SK-N-MC (cell line): ENCODE data around the gene PTPRN2.
"Not testable (repeated sequence)": the region's sequence is repeated elsewhere in the genome, so short reads cannot be mapped to it uniquely, and the experiment has no call there.

Experiments
- DNase-seq: peaks from one replicate; pipeline ENCODE4 v3.0.0-alpha.2; 2011; ENCODE audit warnings: low read depth, low spot score
- H3K27ac ChIP-seq: fragments of 200-600 bp; sonication (generic); 2 replicates; pipeline ENCODE4 v1.5.1; 2016; ENCODE audit warnings: mixed run types
- H3K36me3 ChIP-seq: fragments of 200-600 bp; sonication (generic); 2 replicates; pipeline ENCODE4 v1.6.1; 2017; ENCODE audit warnings: antibody characterized with exemption, low read length, mixed read lengths; ENCODE audit not compliant: insufficient read depth
- H3K4me3 ChIP-seq: fragments of 200-600 bp; sonication (generic); 2 replicates; pipeline ENCODE4 v1.5.1; 2016
- H3K9ac ChIP-seq: fragments of 200-600 bp; sonication (generic); 2 replicates; pipeline ENCODE4 v1.8.0; 2017; ENCODE audit warnings: mixed run types, mixed read lengths; ENCODE audit not compliant: insufficient read length
- H3K9me3 ChIP-seq: fragments of 200-600 bp; sonication (generic); 2 replicates; pipeline ENCODE4 v1.6.1; 2017; ENCODE audit warnings: low read depth, mild to moderate bottlenecking, antibody characterized with exemption, low read length, moderate library complexity, mixed read lengths
- EZH2 ChIP-seq: fragments of 200-600 bp; sonication (generic); IDR thresholded peaks from one replicate; pipeline ENCODE4 v1.6.1; 2017; ENCODE audit warnings: antibody characterized with exemption
- FOXP2 ChIP-seq: optimal IDR thresholded peaks from 2 replicates; pipeline ENCODE3; 2011; ENCODE audit warnings: mild to moderate bottlenecking, moderate library complexity; ENCODE audit not compliant: insufficient read depth; ENCODE audit errors: extremely low read length, control extremely low read depth
- POLR2AphosphoS5 ChIP-seq: IDR thresholded peaks from 2 replicates; pipeline ENCODE4 v1.6.1; 2012; ENCODE audit warnings: mild to moderate bottlenecking, low read depth, low read length, borderline replicate concordance

PTPRN2 gene

GRCh38 chr7:157905651-157906461 is 681.8 kb downstream of the PTPRN2 start:
- Histone ChIP-seq H3K27ac (no peak overlapping the region), H3K9ac (no peak overlapping the region), H3K36me3 (no peaks in the 10 kb centered on the region), H3K4me3 (no peak overlapping the region), H3K9me3 (no peaks in the 10 kb centered on the region)
- TF ChIP-seq EZH2: no peak
- TF ChIP-seq POLR2AphosphoS5: no peak
- TF ChIP-seq FOXP2: no peak
- DNase-seq: no peak

GRCh38 chr7:157904866-157905570 is 682.6 kb downstream of the PTPRN2 start:
- Histone ChIP-seq H3K27ac (no peak overlapping the region), H3K4me3 (no peak overlapping the region), H3K9ac (no peak overlapping the region), H3K9me3 (no peaks in the 10 kb centered on the region), H3K36me3 (no peaks in the 10 kb centered on the region)
- TF ChIP-seq EZH2 (no peak), FOXP2 (no peak)
- no peak for DNase-seq

DNA sequence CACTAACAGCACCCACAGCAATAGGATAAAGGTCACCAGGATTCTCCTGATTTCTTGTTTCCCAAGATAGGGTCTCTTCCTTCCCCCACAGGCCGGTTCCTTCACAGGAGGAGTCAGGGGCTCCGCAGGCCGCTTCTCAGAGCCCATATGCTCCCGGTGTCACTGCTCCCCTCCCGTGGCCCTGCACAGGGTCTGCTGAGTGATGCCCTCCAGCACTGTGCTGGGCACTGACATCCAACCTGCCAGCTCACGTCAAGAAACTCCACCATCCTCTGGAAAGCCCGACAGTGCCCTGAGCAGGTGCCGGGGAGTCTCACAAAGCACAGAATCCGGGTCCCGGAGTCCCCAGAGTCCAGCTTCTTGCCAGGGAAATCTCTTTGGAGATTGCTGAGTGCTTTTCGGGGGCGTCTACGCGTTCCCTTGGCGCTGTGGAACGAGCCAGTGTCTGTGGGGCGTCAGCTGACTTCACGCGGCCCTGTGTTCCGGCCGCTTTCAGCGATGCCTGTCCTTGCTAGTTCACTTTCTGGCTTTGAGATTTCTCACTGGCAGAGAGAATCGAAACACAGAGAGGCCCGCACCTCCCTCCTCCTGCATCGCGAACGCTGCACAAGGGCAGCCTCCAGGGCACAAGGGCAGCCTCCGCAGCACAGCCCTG is 683.3 kb downstream of the PTPRN2 start:
- H3K9me3 ChIP-seq: no peaks in the 10 kb centered on the region
- H3K27ac ChIP-seq: no peak overlapping the region
- no peak overlapping the region for H3K9ac ChIP-seq
- TF ChIP-seq POLR2AphosphoS5 (no peak), EZH2 (no peak), FOXP2 (no peak)
- no peaks in the 10 kb centered on the region for H3K36me3 ChIP-seq
- DNase-seq: no peak
- no peak overlapping the region for H3K4me3 ChIP-seq

DNA sequence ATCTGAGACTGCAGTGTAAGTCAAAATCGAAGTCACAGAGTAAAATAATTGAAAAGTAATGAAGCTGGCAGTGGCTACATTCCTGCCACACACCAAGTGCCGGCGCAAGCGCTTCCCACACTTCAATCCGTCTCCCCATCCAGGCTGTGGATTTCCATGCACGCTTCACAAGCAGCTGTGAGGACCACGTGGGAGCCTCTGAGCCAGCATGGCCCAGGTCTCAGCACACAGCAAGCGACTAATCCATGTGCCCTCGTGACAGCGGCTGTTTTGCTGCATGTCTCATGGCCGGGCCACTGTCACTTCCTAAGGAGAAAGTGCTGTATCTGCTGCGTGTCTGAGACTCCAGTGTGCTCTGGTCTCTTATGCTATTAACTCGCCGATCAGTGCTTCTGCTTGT is 683.9 kb downstream of the PTPRN2 start:
- Histone ChIP-seq H3K27ac (no peak overlapping the region), H3K9me3 (no peaks in the 10 kb centered on the region), H3K9ac (no peak overlapping the region), H3K4me3 (no peak overlapping the region), H3K36me3 (no peaks in the 10 kb centered on the region)
- no peak for DNase-seq
- TF ChIP-seq FOXP2 (no peak), EZH2 (peak; percentile 68), POLR2AphosphoS5 (no peak)

GRCh38 chr7:157903296-157903695 is 684.3 kb downstream of the PTPRN2 start:
- no peaks in the 10 kb centered on the region for H3K9me3 ChIP-seq
- TF ChIP-seq EZH2 (no peak), POLR2AphosphoS5 (no peak), FOXP2 (no peak)
- H3K36me3 ChIP-seq: no peaks in the 10 kb centered on the region
- no peak overlapping the region for H3K27ac ChIP-seq
- H3K9ac ChIP-seq: no peak overlapping the region
- no peak for DNase-seq
- no peak overlapping the region for H3K4me3 ChIP-seq

DNA sequence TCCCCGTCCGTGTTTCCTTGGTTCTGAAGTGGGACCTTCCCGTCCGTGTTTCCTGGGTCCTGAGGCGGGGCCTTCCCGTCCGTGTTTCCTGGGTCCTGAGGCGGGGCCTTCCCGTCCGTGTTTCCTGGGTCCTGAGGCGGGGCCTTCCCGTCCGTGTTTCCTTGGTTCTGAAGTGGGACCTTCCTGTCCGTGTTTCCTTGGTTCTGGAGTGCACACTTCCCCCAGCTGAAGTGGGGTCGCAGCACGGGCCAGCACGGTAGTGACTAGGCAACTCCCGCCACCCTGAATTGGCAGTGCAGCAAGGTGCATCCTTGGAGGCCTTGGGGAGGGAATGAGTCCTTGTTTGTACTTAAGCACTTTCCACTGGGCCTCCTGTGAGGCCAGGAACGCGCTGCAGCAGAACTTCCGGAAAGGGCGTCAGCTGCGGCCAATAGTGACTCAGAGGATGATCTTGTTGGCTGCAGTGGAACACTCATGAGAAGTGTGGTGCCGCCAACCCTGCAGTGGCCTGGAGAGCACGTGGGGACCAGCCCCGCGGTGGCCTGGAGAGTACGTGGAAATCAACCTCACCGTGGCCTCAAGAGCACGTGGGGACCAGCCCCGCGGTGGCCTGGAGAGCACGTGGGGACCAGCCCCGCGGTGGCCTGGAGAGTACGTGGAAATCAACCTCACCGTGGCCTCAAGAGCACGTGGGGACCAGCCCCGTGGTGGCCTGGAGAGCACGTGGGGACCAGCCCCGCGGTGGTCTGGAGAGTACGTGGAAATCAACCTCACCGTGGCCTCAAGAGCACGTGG is 685.6 kb downstream of the PTPRN2 start:
- not testable (repeated sequence) for H3K9me3 ChIP-seq, DNase-seq, H3K27ac ChIP-seq, H3K4me3 ChIP-seq, H3K36me3 ChIP-seq, H3K9ac ChIP-seq

GRCh38 chr7:157901166-157901565 is 686.5 kb downstream of the PTPRN2 start:
- DNase-seq: no peak
- Histone ChIP-seq H3K9me3 (no peaks in the 10 kb centered on the region), H3K9ac (no peak overlapping the region), H3K4me3 (no peak overlapping the region), H3K36me3 (no peaks in the 10 kb centered on the region), H3K27ac (no peak overlapping the region)
- TF ChIP-seq EZH2: no peak
- TF ChIP-seq POLR2AphosphoS5: no peak
- no peak for TF ChIP-seq FOXP2

DNA sequence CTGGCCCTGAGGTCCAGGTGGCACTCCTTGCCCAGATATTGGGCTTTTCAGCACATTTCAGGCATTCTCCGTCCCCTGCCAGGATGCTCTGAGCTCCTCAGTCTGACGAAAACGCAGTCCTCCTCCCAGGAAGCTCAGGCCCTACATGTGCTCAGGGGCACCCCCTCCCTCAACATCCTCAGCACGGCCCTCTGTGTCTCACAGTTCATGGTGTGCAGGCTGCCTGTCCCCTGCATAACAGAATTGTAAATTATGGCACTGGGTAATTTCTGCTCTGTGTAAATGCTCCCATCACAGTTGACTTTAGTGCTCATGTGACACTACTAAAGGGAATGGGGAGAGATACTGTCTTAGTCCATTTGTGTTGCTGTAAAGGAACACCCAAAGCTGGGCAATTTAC is 687.1 kb downstream of the PTPRN2 start:
- H3K9me3 ChIP-seq: no peaks in the 10 kb centered on the region
- TF ChIP-seq FOXP2 (no peak), POLR2AphosphoS5 (no peak), EZH2 (no peak)
- no peak overlapping the region for H3K27ac ChIP-seq
- no peak overlapping the region for H3K9ac ChIP-seq
- H3K4me3 ChIP-seq: no peak overlapping the region
- no peak for DNase-seq
- H3K36me3 ChIP-seq: no peaks in the 10 kb centered on the region
